T-helper 2 cell (primary cell): Measurements from ENCODE around the gene CASZ1.
A peak's percentile ranks its signal among the peaks of the same experiment; 100 is the strongest.

Experiments used
- DNase-seq, 5 experiments: peaks; one replicate each; pipeline versions ENCODE4 v3.0.0 to v3.0.0-alpha.2; 2012 to 2022

CASZ1 gene

GRCh38 chr1:10685196-10685807, 111.1 kb downstream of the CASZ1 start:
- no peak for DNase-seq

GRCh38 chr1:10684221-10684620, 112.2 kb downstream of the CASZ1 start:
- DNase-seq: no peak

GRCh38 chr1:10682449-10683309, 113.8 kb downstream of the CASZ1 start:
- no peak for DNase-seq

- no peak for DNase-seq
Observed at GRCh38 chr1:10682108-10682445, 114.4 kb downstream of the CASZ1 start.

GRCh38 chr1:10681296-10682107, 114.9 kb downstream of the CASZ1 start:
- DNase-seq: no peak

- no peak for DNase-seq
Observed at GRCh38 chr1:10680487-10680886, 116.0 kb downstream of the CASZ1 start.

GRCh38 chr1:10679496-10680220, 116.8 kb downstream of the CASZ1 start:
- DNase-seq: peak in 1 of 5 experiments; percentile 32

GRCh38 chr1:10678852-10679251, 117.6 kb downstream of the CASZ1 start:
- DNase-seq: no peak

- DNase-seq: no peak
Observed at GRCh38 chr1:10678402-10678801, 118.0 kb downstream of the CASZ1 start.

GRCh38 chr1:10677491-10678391, 118.7 kb downstream of the CASZ1 start:
- DNase-seq: no peak

- DNase-seq: no peak
Observed at GRCh38 chr1:10676963-10677362, 119.5 kb downstream of the CASZ1 start.

GRCh38 chr1:10675813-10676212, 120.6 kb downstream of the CASZ1 start:
- no peak for DNase-seq

GRCh38 chr1:10674700-10675609, 121.5 kb downstream of the CASZ1 start:
- DNase-seq: no peak

GRCh38 chr1:10674222-10674621, 122.2 kb downstream of the CASZ1 start:
- no peak for DNase-seq

GRCh38 chr1:10673109-10673711, 123.2 kb downstream of the CASZ1 start:
- DNase-seq: no peak

- no peak for DNase-seq
Observed at GRCh38 chr1:10672343-10673050, 123.9 kb downstream of the CASZ1 start.

GRCh38 chr1:10671622-10672342, 124.7 kb downstream of the CASZ1 start:
- DNase-seq: no peak

GRCh38 chr1:10671090-10671489, 125.4 kb downstream of the CASZ1 start:
- no peak for DNase-seq

GRCh38 chr1:10670190-10670589, 126.3 kb downstream of the CASZ1 start:
- no peak for DNase-seq
